Neural progenitor cell (in vitro differentiated cells): ENCODE data around the gene EPHB1. TPM values are rescaled to one million over a fixed set of nuclear protein-coding genes. Genes with fewer than 3 reads are reported as not detected.

Experiments used
- DNase-seq: peaks from one replicate; pipeline ENCODE4 v3.0.0-alpha.2; 2016; ENCODE audit warnings: low spot score
- H2AFZ ChIP-seq: fragments of 200-600 bp; sonication (generic); replicated peaks from 2 replicates; pipeline ENCODE4 v1.6.1; 2016; ENCODE audit warnings: antibody characterized with exemption
- H3F3A ChIP-seq: fragments of 200-600 bp; sonication (generic); 2 replicates; pipeline ENCODE4 v1.6.1; 2016; ENCODE audit warnings: antibody characterized with exemption, low read depth
- H3K27ac ChIP-seq: fragments of 200-600 bp; sonication (generic); 2 replicates; pipeline ENCODE4 v1.5.1; 2016; ENCODE audit warnings: mild to moderate bottlenecking
- H3K27me3 ChIP-seq: fragments of 200-600 bp; sonication (generic); 2 replicates; pipeline ENCODE4 v1.6.1; 2016; ENCODE audit warnings: mild to moderate bottlenecking, moderate library complexity
- H3K36me3 ChIP-seq: fragments of 200-600 bp; sonication (generic); 2 replicates; pipeline ENCODE4 v1.5.1; 2016
- H3K4me1 ChIP-seq: fragments of 200-600 bp; sonication (generic); 2 replicates; pipeline ENCODE4 v1.6.1; 2016; ENCODE audit warnings: mixed run types
- H3K4me2 ChIP-seq: fragments of 200-600 bp; sonication (generic); 2 replicates; pipeline ENCODE4 v1.6.1; 2016
- H3K4me3 ChIP-seq: fragments of 200-600 bp; sonication (generic); 2 replicates; pipeline ENCODE4 v1.5.1; 2016
- H3K79me2 ChIP-seq: fragments of 200-600 bp; sonication (generic); 2 replicates; pipeline ENCODE4 v1.6.1; 2016; ENCODE audit warnings: low read depth
- H3K9ac ChIP-seq: fragments of 200-600 bp; sonication (generic); 2 replicates; pipeline ENCODE4 v1.6.1; 2016
- H3K9me3 ChIP-seq: fragments of 200-600 bp; sonication (generic); 2 replicates; pipeline ENCODE4 v1.5.1; 2016; ENCODE audit warnings: low read depth
- H4K20me1 ChIP-seq: fragments of 200-600 bp; sonication (generic); 2 replicates; pipeline ENCODE4 v1.6.1; 2016; ENCODE audit warnings: low read depth
- H3K27ac Mint-ChIP-seq: 3 replicates; pipeline ENCODE4 v1.8.0; 2021; ENCODE audit warnings: mixed read lengths
- H3K27me3 Mint-ChIP-seq: 2 replicates; pipeline ENCODE4 v1.8.0; 2022; ENCODE audit warnings: low read depth, mild to moderate bottlenecking, inconsistent platforms, moderate library complexity, mixed read lengths; ENCODE audit not compliant: insufficient read depth
- H3K36me3 Mint-ChIP-seq: 3 replicates; pipeline ENCODE4 v1.8.0; 2021; ENCODE audit warnings: mixed read lengths
- H3K4me1 Mint-ChIP-seq: 3 replicates; pipeline ENCODE4 v1.8.0; 2021; ENCODE audit warnings: mixed read lengths
- H3K4me3 Mint-ChIP-seq: 3 replicates; pipeline ENCODE4 v1.8.0; 2021; ENCODE audit warnings: mild to moderate bottlenecking, moderate library complexity, mixed read lengths
- H3K9me3 Mint-ChIP-seq: 3 replicates; pipeline ENCODE4 v1.8.0; 2020; ENCODE audit warnings: mixed read lengths
- EZH2 ChIP-seq: fragments of 200-600 bp; sonication (generic); IDR thresholded peaks from 2 replicates; pipeline ENCODE4 v1.6.1; 2017; ENCODE audit warnings: antibody characterized with exemption, mild to moderate bottlenecking, moderate library complexity
- EZH2phosphoT487 ChIP-seq: fragments of 200-600 bp; sonication (generic); IDR thresholded peaks from 2 replicates; pipeline ENCODE4 v1.6.1; 2017; ENCODE audit warnings: antibody characterized with exemption
- total RNA-seq: library from RNA; depleted of rRNA; stranded (reverse); fragments of >200 nt; gene quantifications from 2 replicates; pipeline ENCODE4 v1.2.3, GENCODE V29; 2015; ENCODE audit warnings: low replicate concordance
- TF ChIP-seq, protein P1 (sequence below): fragments of 200-600 bp; sonication (generic); IDR thresholded peaks from 2 replicates; pipeline ENCODE4 v1.5.1; 2017; ENCODE audit warnings: antibody characterized with exemption, mild to moderate bottlenecking

The EPHB1 gene
- total RNA-seq, 1 donor from 2014 or later: 9.1 TPM

DNA sequence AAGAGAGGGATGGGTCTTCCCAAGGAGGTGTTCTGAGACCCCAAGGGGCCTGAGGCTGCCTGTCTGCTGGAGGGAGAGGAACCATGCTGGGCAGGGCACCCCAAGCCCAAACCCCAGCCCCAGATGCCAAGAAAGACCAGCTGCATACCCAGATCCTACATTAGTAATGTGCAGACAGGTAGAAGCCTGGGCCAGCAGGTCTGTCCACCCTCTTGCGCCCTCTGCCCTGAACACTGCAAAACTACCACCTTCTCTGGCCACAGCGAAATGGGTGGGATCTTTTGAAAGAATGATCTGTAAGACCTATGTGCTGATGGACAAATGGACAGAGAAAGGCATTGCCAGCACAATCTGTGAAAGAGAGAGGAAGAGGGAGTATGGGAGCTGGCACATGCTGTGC is 283.2 kb downstream of the EPHB1 start:
- peaks cover 2% of the 10 kb centered on the region for H3K27me3 Mint-ChIP-seq
- no peak for DNase-seq
- H3K36me3 ChIP-seq: no peaks in the 10 kb centered on the region
- no peak overlapping the region for H3K4me2 ChIP-seq
- no peaks in the 10 kb centered on the region for H3K79me2 ChIP-seq
- H3K4me1 Mint-ChIP-seq: no peaks in the 10 kb centered on the region
- no peaks in the 10 kb centered on the region for H3F3A ChIP-seq
- H3K9me3 Mint-ChIP-seq: peaks cover 2% of the 10 kb centered on the region
- H3K4me3 ChIP-seq: no peak overlapping the region
- H3K4me3 Mint-ChIP-seq: no peak overlapping the region
- no peaks in the 10 kb centered on the region for H4K20me1 ChIP-seq
- H3K27me3 ChIP-seq: no peaks in the 10 kb centered on the region
- no peaks in the 10 kb centered on the region for H3K9me3 ChIP-seq
- no peaks in the 10 kb centered on the region for H3K4me1 ChIP-seq
- no peak for TF ChIP-seq EZH2
- TF ChIP-seq, protein P1, sequence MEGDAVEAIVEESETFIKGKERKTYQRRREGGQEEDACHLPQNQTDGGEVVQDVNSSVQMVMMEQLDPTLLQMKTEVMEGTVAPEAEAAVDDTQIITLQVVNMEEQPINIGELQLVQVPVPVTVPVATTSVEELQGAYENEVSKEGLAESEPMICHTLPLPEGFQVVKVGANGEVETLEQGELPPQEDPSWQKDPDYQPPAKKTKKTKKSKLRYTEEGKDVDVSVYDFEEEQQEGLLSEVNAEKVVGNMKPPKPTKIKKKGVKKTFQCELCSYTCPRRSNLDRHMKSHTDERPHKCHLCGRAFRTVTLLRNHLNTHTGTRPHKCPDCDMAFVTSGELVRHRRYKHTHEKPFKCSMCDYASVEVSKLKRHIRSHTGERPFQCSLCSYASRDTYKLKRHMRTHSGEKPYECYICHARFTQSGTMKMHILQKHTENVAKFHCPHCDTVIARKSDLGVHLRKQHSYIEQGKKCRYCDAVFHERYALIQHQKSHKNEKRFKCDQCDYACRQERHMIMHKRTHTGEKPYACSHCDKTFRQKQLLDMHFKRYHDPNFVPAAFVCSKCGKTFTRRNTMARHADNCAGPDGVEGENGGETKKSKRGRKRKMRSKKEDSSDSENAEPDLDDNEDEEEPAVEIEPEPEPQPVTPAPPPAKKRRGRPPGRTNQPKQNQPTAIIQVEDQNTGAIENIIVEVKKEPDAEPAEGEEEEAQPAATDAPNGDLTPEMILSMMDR: peak; percentile 16
- H2AFZ ChIP-seq: no peak overlapping the region
- H3K27ac ChIP-seq: no peak overlapping the region
- no peak overlapping the region for H3K27ac Mint-ChIP-seq
- H3K9ac ChIP-seq: no peak overlapping the region
- H3K36me3 Mint-ChIP-seq: no peaks in the 10 kb centered on the region

- no peaks in the 10 kb centered on the region for H4K20me1 ChIP-seq
- H3K27me3 ChIP-seq: no peaks in the 10 kb centered on the region
- H3K9ac ChIP-seq: no peak overlapping the region
- H3K27me3 Mint-ChIP-seq: peaks cover 2% of the 10 kb centered on the region
- H3K27ac ChIP-seq: no peak overlapping the region
- no peak overlapping the region for H2AFZ ChIP-seq
- no peaks in the 10 kb centered on the region for H3K9me3 ChIP-seq
- H3K4me1 Mint-ChIP-seq: no peaks in the 10 kb centered on the region
- no peak overlapping the region for H3K4me3 Mint-ChIP-seq
- no peaks in the 10 kb centered on the region for H3K36me3 ChIP-seq
- H3K4me3 ChIP-seq: no peak overlapping the region
- DNase-seq: no peak
- no peaks in the 10 kb centered on the region for H3K79me2 ChIP-seq
- no peaks in the 10 kb centered on the region for H3K9me3 Mint-ChIP-seq
- no peak overlapping the region for H3K27ac Mint-ChIP-seq
- no peaks in the 10 kb centered on the region for H3F3A ChIP-seq
- H3K36me3 Mint-ChIP-seq: no peaks in the 10 kb centered on the region
- H3K4me2 ChIP-seq: no peak overlapping the region
- TF ChIP-seq EZH2 (no peak), EZH2phosphoT487 (no peak)
- TF ChIP-seq, protein P1: no peak
- H3K4me1 ChIP-seq: no peaks in the 10 kb centered on the region
Measured at GRCh38 chr3:135079095-135079494, 284.0 kb downstream of the EPHB1 start.

DNA sequence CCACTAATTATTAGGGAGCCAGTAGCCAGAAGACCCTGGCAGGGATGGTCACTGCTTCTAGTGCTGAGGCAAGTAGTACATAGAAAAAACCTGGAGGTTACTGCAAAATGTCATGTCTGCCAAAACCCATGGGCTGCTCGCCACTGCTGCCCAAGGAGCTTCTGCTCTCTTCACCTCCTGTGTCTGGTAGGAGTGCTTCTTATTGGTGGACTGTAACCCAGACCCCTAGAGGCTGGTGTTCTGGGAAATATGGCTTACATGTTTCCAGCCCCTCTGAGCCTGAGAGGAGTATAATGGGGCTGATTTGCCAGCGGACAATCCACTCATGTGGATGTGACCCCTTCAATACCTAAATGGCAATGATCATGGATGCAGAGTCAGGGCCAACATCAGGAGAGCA is 286.4 kb downstream of the EPHB1 start:
- H4K20me1 ChIP-seq: no peaks in the 10 kb centered on the region
- no peaks in the 10 kb centered on the region for H3K4me1 ChIP-seq
- DNase-seq: no peak
- H2AFZ ChIP-seq: no peak overlapping the region
- no peak overlapping the region for H3K27ac ChIP-seq
- Mint-ChIP-seq H3K36me3 (no peaks in the 10 kb centered on the region), H3K4me1 (peaks cover 9% of the 10 kb centered on the region), H3K9me3 (no peaks in the 10 kb centered on the region), H3K27me3 (peaks cover 2% of the 10 kb centered on the region), H3K4me3 (no peak overlapping the region), H3K27ac (no peak overlapping the region)
- no peak overlapping the region for H3K4me2 ChIP-seq
- H3K27me3 ChIP-seq: no peaks in the 10 kb centered on the region
- no peak overlapping the region for H3K9ac ChIP-seq
- no peak overlapping the region for H3K4me3 ChIP-seq
- no peaks in the 10 kb centered on the region for H3K9me3 ChIP-seq
- no peaks in the 10 kb centered on the region for H3K36me3 ChIP-seq
- TF ChIP-seq EZH2phosphoT487: no peak
- TF ChIP-seq EZH2: no peak
- TF ChIP-seq, protein P1: no peak
- H3F3A ChIP-seq: no peaks in the 10 kb centered on the region
- H3K79me2 ChIP-seq: no peaks in the 10 kb centered on the region
